Stimulated activated CD4-positive, alpha-beta T cell treated with anti-CD3 and anti-CD28 coated beads, TNF-alpha, amount 100 ng/mL, for 4 hours (primary cell): ENCODE data around the gene GRIA4.

Experiments
- DNase-seq, 3 experiments: peaks; one replicate each; pipeline ENCODE4 v3.0.0-alpha.2; 2020; ENCODE audit warnings: low read depth in 3 of 3

The GRIA4 gene

GRCh38 chr11:105609832-105610781 lies at the start of gene GRIA4:
Gene GRIA4, plus strand, starts transcription at chr11:105610073. Its CDS starts 925 bp downstream, at chr11:105610998.
- no peak for DNase-seq

- no peak for DNase-seq
Measured at GRCh38 chr11:105573091-105573490, 36.8 kb upstream of the GRIA4 start.

- no peak for DNase-seq
Measured at GRCh38 chr11:105574974-105575373, 34.9 kb upstream of the GRIA4 start.

GRCh38 chr11:105577641-105578040 lies 32.2 kb upstream of the GRIA4 start:
- no peak for DNase-seq

GRCh38 chr11:105579111-105579510 lies 30.8 kb upstream of the GRIA4 start:
- DNase-seq: no peak

GRCh38 chr11:105582497-105582896 lies 27.4 kb upstream of the GRIA4 start:
- DNase-seq: no peak

GRCh38 chr11:105588001-105588400 lies 21.9 kb upstream of the GRIA4 start:
- DNase-seq: no peak

GRCh38 chr11:105589346-105589745 lies 20.5 kb upstream of the GRIA4 start:
- no peak for DNase-seq

- no peak for DNase-seq
Measured at GRCh38 chr11:105592035-105592434, 17.8 kb upstream of the GRIA4 start.

- no peak for DNase-seq
Measured at GRCh38 chr11:105598371-105598770, 11.5 kb upstream of the GRIA4 start.

- DNase-seq: no peak
Measured at GRCh38 chr11:105603156-105603555, 6.7 kb upstream of the GRIA4 start.

- no peak for DNase-seq
Measured at GRCh38 chr11:105609341-105609781, 512 bp upstream of the GRIA4 start.

- no peak for DNase-seq
Measured at GRCh38 chr11:105610871-105611571, 1.1 kb downstream of the GRIA4 start.

GRCh38 chr11:105611572-105612441 lies 1.9 kb downstream of the GRIA4 start:
- DNase-seq: no peak

- no peak for DNase-seq
Measured at GRCh38 chr11:105612771-105613170, 2.9 kb downstream of the GRIA4 start.

GRCh38 chr11:105613183-105613582 lies 3.3 kb downstream of the GRIA4 start:
- no peak for DNase-seq

GRCh38 chr11:105618343-105618955 lies 8.6 kb downstream of the GRIA4 start:
- DNase-seq: no peak

- no peak for DNase-seq
Measured at GRCh38 chr11:105619556-105619955, 9.7 kb downstream of the GRIA4 start.

- no peak for DNase-seq
Measured at GRCh38 chr11:105622016-105622415, 12.1 kb downstream of the GRIA4 start.

- no peak for DNase-seq
Measured at GRCh38 chr11:105632316-105632715, 22.4 kb downstream of the GRIA4 start.

- no peak for DNase-seq
Measured at GRCh38 chr11:105635466-105635865, 25.6 kb downstream of the GRIA4 start.
